ENCODE measurements around the gene PDCD7. TPM values are rescaled to one million over a fixed set of nuclear protein-coding genes. Genes with fewer than 3 reads are reported as not detected.

PDCD7 gene
- total RNA-seq, 1 experiment from 2014 or later, result 29.1 TPM

GRCh38 chr15:65092911-65093792 lies 40.5 kb downstream of the PDCD7 start:
- no TSS peak for BruUV-seq (replicated peaks)
- CTCF ChIA-PET, result interaction anchor here (1.0 kb wide), 1 partner anchor 8 kb away, joined by 4 read pairs; no protein-coding TSS in a partner anchor
- no peak overlapping the region for H3K4me3 ChIP-seq

GRCh38 chr15:65091946-65092770 lies 41.5 kb downstream of the PDCD7 start:
- H3K4me3 ChIP-seq, result no peak overlapping the region
- intact Hi-C loops (cut with micrococcal nuclease; ENCODE audit: unreplicated experiment), result no loop called here

More at GRCh38 chr15:65092911-65093792, 40.5 kb downstream of the PDCD7 start:
- H3K79me2 ChIP-seq (ENCODE audit: low read depth), result no peaks in the 10 kb centered on the region
- H3K36me3 ChIP-seq (ENCODE audit: low read depth), result no peaks in the 10 kb centered on the region
- no peak overlapping the region for H3K4me2 ChIP-seq
- no peak overlapping the region for H3K27ac ChIP-seq
- H2AFZ ChIP-seq, result no peak overlapping the region
- no peaks in the 10 kb centered on the region for H3F3A ChIP-seq (ENCODE audit: insufficient read depth, low read depth)
- H4K20me1 ChIP-seq (ENCODE audit: insufficient read depth), result no peaks in the 10 kb centered on the region
- H3K4me1 ChIP-seq (replicated peaks; ENCODE audit: insufficient read depth), result no peaks in the 10 kb centered on the region
- no peaks in the 10 kb centered on the region for H3K9me2 ChIP-seq (ENCODE audit: insufficient read depth)
- TF ChIP-seq EZH2 (IDR thresholded peaks at IDR 0.05; ENCODE audit: low read depth) (no peak), CTCF (conservative IDR thresholded peaks at IDR 0.05) (no peak)
- POLR2A ChIA-PET (ENCODE audit: unreplicated experiment), result no interaction called here
- no peak for DNase-seq
- intact Hi-C loops (cut with micrococcal nuclease; ENCODE audit: unreplicated experiment), result no loop called here
- no peaks in the 10 kb centered on the region for H3K27me3 ChIP-seq (ENCODE audit: insufficient read depth, low read depth)
- no peaks in the 10 kb centered on the region for H3K9me3 ChIP-seq (ENCODE audit: insufficient read depth, low read depth)

More at GRCh38 chr15:65091946-65092770, 41.5 kb downstream of the PDCD7 start:
- Histone ChIP-seq H3K27me3 (ENCODE audit: insufficient read depth, low read depth) (no peaks in the 10 kb centered on the region), H3K9me2 (ENCODE audit: insufficient read depth) (no peaks in the 10 kb centered on the region), H3F3A (ENCODE audit: insufficient read depth, low read depth) (no peaks in the 10 kb centered on the region), H3K4me1 (replicated peaks; ENCODE audit: insufficient read depth) (no peaks in the 10 kb centered on the region), H3K36me3 (ENCODE audit: low read depth) (no peaks in the 10 kb centered on the region), H3K9me3 (ENCODE audit: insufficient read depth, low read depth) (no peaks in the 10 kb centered on the region), H3K4me2 (no peak overlapping the region), H4K20me1 (ENCODE audit: insufficient read depth) (no peaks in the 10 kb centered on the region), H3K79me2 (ENCODE audit: low read depth) (no peaks in the 10 kb centered on the region), H3K27ac (no peak overlapping the region), H2AFZ (no peak overlapping the region)
- no peak for DNase-seq
- no TSS peak for BruUV-seq (replicated peaks)
- POLR2A ChIA-PET (ENCODE audit: unreplicated experiment), result no interaction called here
- CTCF ChIA-PET, result interaction anchor here (1.0 kb wide), 1 partner anchor 9 kb away, joined by 4 read pairs; no protein-coding TSS in a partner anchor
- TF ChIP-seq CTCF (conservative IDR thresholded peaks at IDR 0.05) (no peak), EZH2 (IDR thresholded peaks at IDR 0.05; ENCODE audit: low read depth) (no peak)
